Heart left ventricle (tissue), 13 donors: ENCODE results near the gene LRRC55.

Experiments
- CTCF ChIP-seq, 12 donors: fragments of 200-600 bp; sonication (generic) in 4 of 12; IDR thresholded peaks; one replicate each; pipeline versions ENCODE4 v1.5.0 to v1.8.0; 2018 to 2022; ENCODE audit warnings: antibody characterized with exemption in 12 of 12, mild to moderate bottlenecking in 5 of 12
- POLR2A ChIP-seq, 2 donors: fragments of 450-650 bp; IDR thresholded peaks; one replicate each; pipeline ENCODE4 v1.6.1; 2017; ENCODE audit warnings: antibody characterized with exemption in 2 of 2, mild to moderate bottlenecking in 2 of 2, moderate library complexity in 2 of 2
- donor health status: ischemic (EF 13 %, LVEDD 7.1; RV severe dilation, severe dysfunction).
- donor health status: DM: no; HTN: yes; CAD: no.
- donor health status: DM: no; HTN: no; CAD: no.
- donor health status: ischemic (EF 25% LVEDD 6.9; RV normal size, moderate dysfunction).
- donor health status: ischemic (EF 25% LVEDD 5.7; RV mildly dilated, moderate dysfunction).
- donor health status: ischemic (EF 35%, LVEDD 5.7; RV mildly dilated, moderate dysfunction).
- donor health status: nonischemic (EF 11% LVEDD 7.7; RV severe dilation, severe dysfunction).
- donor health status: DM: yes; HTN: yes; CAD: no.
- donor health status: PGD.
- donor health status: ischemic (EF 29% LVEDD 5.4; RV normal size, mild dysfunction).
- donor health status: nonischemic (EF 23%, LVEDD 6.1; RV moderate dilation, normal function).

GRCh38 chr11:57144075-57144474 is 37.7 kb upstream of the LRRC55 start:
- TF ChIP-seq CTCF (IDR thresholded peaks at IDR 0.05), result no peak
- no peak for TF ChIP-seq POLR2A (IDR thresholded peaks at IDR 0.05)
